HG02798 (cell line): ENCODE measurements around the gene RNF144B.

ENCODE experiments used
- ATAC-seq: cut with Tn5 transposase; IDR thresholded peaks from one replicate; pipeline ENCODE4 v1.9.1; 2021; ENCODE audit warnings: mild to moderate bottlenecking; ENCODE audit not compliant: unreplicated experiment, poor library complexity

RNF144B gene

GRCh38 chr6:18472941-18473340 is 85.8 kb downstream of the RNF144B start:
- ATAC-seq = no peak

DNA sequence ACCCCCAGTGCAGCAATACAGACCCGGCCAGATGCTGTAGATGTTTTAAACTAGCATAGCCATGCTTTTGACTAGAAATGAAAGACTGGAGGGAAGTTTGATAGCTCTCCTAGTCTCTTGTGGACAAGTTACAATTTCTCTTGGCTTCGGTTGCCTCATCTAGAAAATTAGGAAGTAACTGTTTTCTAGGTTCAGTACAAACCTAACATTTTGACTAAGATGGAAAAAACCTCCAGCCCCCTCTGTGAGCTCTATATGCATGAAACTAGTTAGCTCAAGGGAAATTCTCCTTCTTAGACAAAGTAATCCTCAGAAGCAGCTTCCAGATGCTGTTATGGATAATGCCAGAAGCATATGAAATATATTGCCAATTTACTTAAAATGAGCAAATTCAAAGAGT is 86.6 kb downstream of the RNF144B start:
- ATAC-seq = no peak

- ATAC-seq = no peak
Measured at GRCh38 chr6:18477301-18477941, 90.3 kb downstream of the RNF144B start.

- ATAC-seq = no peak
Measured at GRCh38 chr6:18478610-18479009, 91.5 kb downstream of the RNF144B start.

- ATAC-seq = no peak
Measured at GRCh38 chr6:18481870-18482269, 94.7 kb downstream of the RNF144B start.

DNA sequence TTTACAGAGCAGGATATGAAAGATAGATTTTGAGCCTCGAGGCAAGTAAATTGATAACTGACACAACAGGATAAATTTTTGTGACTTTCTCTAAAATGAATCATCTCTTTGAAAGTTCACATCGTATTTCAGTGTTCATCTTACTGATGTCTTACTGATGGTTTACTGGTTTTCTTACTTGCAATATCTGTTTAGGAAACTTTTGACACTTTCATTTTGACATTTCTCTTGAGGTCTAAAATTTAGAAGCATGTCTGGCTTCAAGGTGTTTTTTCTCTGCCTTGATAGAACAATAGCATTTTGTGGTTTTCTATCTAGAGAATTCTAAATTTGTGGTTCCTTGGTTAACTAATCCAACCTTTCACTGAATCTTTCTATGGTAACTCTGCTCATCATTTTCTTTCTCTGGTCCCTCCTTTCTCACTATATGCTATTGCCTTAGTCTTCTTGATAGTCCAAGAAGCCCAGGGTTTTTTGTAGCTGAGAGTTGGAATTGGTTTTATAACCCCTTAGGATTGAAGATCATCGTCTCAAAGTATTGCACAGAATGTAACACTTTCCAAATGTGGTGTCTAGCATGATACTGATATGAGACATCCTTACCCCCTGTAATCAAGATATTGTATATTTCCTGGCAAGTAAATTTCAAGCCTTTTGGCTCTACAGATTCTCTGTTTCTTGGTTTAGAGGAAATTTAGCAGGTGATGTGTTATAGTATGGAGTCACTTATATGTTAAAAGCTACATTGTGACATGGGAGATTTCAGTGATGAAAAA is 98.7 kb downstream of the RNF144B start:
- no peak for ATAC-seq

DNA sequence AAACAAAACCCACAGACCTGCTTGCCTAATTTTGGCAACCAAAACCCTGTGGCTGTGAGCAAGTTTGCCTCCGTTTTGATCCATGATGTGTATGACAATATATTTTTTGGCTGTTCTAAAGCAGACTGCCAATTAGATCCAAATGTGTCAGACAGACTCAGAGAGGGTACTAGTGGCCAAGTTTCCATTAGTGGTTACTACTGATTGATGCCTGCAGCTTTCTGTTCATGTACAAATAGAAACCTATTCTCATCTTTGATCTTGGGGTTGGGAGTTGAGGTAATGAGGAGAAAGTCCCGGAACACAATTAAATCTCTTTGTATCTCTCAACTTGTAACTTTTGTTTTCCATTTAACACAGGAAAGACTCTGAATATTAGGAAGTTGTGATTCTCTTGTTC is 100.9 kb downstream of the RNF144B start:
- no peak for ATAC-seq

DNA sequence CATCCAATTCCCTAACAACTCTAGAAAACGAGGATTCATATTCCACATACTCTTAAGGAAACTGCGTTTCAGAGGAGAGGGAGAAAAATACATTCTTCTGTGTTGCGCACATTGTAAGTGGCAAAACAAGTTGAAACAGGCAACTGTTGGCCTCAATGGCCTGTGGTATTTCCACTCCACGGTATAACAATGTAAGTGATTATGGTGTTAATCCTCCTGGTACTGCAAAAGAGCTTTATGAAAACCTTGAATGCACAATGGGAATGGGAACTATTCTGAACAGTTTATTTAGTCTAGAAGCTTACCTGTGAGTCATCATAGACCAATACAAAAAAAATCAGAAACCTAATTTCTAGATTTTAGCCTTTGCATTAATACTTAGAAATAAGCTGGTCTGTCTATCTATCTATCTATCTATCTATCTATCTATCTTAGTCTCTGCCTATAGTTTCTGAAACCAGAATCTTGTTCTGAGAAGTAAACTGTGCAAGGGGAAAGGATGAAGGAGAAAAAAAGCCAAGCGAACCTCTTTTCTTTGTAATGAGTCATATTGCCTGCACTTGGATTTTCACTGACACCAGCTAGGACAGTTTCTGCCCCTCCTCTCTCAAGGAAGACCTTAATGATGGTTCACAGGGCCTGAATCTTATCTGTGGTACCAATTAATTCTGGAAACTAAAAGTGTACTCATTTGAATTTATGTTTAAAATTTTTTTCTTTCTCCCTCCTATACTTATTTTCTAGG is 101.5 kb downstream of the RNF144B start:
- ATAC-seq = no peak

- no peak for ATAC-seq
Measured at GRCh38 chr6:18489335-18489734, 102.2 kb downstream of the RNF144B start.

DNA sequence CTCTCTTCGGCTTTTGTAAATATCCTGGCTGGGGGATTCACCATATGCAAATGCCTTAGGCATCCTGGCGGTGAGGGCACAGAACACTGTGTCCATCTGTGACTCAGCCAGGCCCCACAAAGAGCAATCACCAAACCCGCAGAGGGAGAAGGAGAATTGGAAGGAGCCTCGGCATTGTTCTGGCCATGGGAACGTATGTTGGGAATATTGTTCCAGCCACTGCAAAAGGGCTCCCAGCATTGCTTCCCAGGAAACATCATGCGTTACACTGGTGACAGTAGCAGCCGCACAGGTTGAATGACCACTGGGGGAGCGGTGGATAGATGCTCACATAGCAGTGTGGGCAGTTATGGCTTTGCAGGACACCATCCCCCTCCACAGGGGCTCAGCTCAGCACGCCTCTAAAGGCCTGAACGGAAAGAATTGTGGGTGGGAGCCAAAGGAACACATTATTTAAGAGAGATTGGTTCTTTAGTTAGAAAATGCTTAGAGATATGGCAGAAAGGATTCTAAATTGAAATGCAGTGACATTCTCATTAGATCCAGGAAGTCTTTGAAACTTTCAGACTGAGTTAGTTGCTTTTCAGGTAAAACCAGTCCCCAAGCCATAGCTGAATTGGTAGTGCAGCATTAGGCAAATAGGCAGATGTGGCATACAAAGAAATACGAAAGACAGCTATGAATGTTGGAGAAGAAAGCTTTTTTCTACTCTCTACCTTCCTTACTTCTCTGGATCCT is 104.3 kb downstream of the RNF144B start:
- no peak for ATAC-seq

- ATAC-seq = no peak
Measured at GRCh38 chr6:18492972-18493371, 105.8 kb downstream of the RNF144B start.

DNA sequence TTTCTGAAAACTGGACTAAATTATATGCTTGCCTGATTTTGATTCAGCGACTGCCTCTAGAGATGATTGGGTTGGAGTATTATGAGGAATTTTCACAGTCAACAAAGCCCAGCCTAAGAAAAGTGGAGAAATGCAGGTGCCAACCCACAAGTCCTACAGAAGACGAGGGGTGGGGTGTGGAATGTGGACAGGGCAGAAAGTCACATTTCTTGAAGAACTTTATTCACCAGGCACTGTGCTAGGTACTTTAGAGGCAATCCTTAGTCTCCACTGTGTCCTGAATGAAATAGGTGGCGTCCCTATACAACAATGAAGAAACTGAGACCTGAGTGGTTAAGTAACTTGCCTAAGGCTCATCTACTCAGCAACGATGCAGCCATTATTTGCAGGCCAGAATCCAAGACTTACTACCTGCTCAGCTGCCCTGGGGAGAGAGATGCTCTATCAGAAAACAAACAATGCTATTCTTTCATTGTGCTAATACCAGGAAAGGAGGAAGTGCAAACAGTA is 106.3 kb downstream of the RNF144B start:
- no peak for ATAC-seq

DNA sequence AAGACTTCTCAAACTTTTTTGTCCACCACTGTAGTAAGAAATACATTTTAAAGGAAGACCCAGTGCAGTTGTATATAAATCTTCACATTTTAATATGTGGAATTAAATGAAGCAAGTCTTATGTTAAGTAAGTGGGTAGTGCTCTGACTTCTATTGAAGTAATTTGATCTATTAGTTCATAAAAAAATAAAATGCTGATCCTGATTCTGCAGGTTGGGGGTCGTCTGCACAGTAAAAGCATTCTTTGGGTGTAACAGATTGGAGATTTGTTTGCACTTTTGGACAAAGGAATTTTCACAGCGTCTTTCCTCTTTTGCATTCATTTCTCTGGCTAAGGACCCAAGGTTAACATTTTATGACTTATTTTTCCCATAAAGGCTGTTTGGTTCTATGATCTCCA is 106.8 kb downstream of the RNF144B start:
- ATAC-seq = no peak

- ATAC-seq = no peak
Measured at GRCh38 chr6:18495236-18495635, 108.1 kb downstream of the RNF144B start.

DNA sequence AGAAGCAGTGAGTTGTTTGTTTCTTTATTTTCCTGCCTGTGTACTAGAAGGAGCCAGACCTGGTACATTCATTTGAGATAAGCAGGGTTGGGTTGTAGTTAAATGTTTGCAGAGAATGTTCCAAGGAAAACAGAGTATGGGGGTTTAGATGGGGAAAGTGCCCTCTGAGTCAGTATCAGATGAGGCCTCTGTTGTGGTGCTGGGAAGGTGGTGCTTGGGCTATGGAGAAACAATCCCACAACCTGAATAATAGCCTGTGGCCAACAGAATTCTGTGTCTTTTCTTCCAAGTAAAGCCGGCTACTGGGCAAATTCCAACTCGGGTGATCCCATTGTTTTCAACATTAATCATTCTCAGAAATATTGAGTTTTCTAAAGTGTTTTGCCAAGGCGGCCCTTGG is 109.3 kb downstream of the RNF144B start:
- no peak for ATAC-seq

DNA sequence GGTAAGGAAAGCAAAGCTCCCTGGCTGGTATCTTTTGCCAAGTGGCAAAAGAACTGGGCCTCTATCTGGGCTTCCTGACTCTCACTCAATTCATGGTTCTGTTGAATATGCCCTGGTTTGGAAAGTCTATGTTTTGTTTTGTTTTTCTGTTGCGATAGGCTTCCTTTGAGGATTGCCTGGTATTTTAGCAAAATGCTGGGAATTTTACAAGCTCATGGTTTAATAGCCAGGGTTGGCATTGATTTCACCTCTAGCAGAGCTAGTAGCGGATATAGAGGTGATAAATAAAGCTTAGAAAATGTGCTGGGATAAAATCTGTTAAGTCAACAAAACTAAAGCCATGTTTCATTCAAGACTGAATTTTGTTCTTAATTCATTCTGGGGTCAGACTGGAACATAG is 109.9 kb downstream of the RNF144B start:
- no peak for ATAC-seq

GRCh38 chr6:18498408-18498807 is 111.3 kb downstream of the RNF144B start:
- ATAC-seq = no peak

DNA sequence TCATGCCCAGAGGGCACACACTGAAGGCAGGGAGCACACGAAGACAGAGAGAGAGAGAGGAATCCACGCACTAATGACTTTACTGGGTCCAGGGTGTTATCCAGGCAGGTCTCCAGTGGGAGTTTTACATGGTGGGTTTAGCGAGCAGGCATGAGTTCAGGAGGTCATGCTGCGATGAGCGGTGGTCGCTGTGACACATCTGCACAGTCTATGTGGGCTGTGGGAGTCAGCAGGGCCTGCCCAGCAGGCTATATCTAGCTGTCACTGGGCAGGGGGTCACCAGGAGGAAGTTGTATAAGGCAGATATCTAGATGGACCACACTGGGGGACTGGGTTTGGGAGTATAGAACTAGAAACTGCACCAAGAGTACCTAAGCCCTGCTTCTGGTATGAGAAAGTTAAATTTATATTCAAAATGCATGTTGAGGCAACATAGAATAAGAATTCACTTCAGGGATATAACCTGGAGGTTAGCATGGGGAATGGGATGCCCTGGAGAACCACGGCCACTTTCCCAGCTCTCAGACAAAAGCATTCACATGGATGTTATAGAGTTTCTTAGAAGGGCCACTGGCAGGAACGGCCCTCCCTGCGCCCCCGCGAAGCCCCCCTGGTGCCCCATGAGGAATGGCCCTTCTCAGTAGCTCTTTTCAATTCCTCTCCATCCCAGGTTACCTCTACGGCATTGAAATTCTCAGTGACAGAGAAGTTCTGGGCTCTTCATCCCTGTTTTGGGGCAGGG is 113.9 kb downstream of the RNF144B start:
- no peak for ATAC-seq

GRCh38 chr6:18501663-18502013 is 114.5 kb downstream of the RNF144B start:
- no peak for ATAC-seq

DNA sequence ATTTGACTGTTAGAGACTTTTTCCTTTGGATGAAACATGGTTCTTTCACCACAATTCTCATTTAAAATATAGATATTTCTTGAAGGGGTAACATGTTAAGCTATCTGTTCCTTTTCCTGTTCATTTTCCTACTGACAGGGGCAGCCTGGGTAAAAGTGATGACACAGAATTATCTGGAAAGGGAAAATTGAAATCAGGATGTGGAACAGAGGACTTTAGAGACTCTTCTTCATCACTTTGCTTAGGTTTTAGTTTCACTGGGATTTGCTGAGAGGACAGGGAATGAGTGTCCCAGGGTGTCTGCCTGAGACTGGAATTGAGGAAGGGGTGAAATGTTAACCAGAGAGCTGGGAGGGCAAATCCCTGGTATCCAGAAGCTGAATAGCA is 116.0 kb downstream of the RNF144B start:
- no peak for ATAC-seq
